Measurements from ENCODE around the gene IL32. TPM values are rescaled to one million over a fixed set of nuclear protein-coding genes. Genes with fewer than 3 reads are reported as not detected.
"Not testable (repeated sequence)": the region's sequence is repeated elsewhere in the genome, so short reads cannot be mapped to it uniquely, and the experiment has no call there.

The IL32 gene
- total RNA-seq, 2 donors from 2014 or later: 2.0 to 4.0 TPM

DNA sequence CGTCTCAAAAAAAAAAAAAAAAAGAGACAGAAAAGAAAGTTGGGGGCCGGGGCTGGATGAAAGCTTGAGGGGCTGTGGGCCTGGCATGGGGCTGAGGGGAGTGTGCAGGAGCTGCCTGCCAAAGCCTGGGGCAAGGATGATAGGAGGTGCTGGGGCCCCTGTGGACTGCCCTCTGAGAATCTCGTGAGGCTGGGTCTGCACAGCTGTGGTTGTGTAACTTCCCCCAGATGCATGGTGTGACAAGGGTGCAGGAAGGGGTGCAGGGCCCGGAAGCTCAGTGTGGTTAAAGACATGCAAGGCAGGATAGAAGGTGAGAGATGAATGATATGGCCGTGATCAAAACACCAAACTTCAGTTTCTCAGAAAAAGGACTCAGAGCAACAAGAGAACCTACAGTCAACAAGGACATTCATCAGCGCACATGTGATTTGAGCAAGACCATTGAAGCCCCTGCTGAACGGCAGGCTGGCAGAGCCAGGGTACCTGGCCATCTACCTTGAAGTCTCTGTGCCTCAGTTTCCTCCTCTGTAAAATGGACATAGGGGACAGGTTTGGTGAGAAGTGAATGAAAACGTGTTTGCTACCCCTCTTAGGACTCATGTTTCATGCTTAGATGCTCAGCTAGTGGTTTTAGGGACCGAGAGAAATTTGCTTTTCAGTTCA, 9.6 kb downstream of the IL32 start:
- WGBS, 2 experiments (ENCODE audit: insufficient coverage in 1 of 2, insufficient read length in 1 of 2): 78 to 85% methylated on average over 5 to 9 of the region's 9 CpGs
- TF ChIP-seq, protein P1, sequence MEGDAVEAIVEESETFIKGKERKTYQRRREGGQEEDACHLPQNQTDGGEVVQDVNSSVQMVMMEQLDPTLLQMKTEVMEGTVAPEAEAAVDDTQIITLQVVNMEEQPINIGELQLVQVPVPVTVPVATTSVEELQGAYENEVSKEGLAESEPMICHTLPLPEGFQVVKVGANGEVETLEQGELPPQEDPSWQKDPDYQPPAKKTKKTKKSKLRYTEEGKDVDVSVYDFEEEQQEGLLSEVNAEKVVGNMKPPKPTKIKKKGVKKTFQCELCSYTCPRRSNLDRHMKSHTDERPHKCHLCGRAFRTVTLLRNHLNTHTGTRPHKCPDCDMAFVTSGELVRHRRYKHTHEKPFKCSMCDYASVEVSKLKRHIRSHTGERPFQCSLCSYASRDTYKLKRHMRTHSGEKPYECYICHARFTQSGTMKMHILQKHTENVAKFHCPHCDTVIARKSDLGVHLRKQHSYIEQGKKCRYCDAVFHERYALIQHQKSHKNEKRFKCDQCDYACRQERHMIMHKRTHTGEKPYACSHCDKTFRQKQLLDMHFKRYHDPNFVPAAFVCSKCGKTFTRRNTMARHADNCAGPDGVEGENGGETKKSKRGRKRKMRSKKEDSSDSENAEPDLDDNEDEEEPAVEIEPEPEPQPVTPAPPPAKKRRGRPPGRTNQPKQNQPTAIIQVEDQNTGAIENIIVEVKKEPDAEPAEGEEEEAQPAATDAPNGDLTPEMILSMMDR (conservative IDR thresholded peaks at IDR 0.05): no peak

DNA sequence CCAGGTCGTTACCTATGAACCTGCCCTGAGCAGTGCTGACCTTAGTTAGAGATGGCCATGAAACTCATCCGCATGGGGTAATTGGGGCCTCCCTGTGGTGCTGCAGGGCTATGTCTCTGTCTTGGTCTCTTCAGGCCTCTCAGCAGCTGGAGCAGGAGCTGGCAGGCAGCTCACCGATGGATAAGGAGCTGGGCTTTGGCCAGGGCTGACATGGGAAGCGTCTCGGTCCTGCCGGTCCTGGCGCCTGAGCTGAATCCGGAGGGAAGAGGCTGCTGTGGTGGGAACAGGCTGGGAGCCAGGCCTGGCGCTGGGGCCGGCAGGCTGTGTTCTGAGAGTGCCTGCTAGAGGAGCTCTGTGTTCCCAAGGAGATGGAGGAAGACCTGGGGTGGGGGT, 10.1 kb downstream of the IL32 start:
- no peaks in the 10 kb centered on the region for H3K36me3 ChIP-seq (ENCODE audit: control insufficient read depth, insufficient read depth, low read length)
- H3K4me3 Mint-ChIP-seq: no peak overlapping the region
- H3K36me3 Mint-ChIP-seq (ENCODE audit: low read depth): no peaks in the 10 kb centered on the region
- TF ChIP-seq, protein P1 (conservative IDR thresholded peaks at IDR 0.05): no peak
- no peaks in the 10 kb centered on the region for H3K27me3 ChIP-seq (ENCODE audit: control insufficient read depth, insufficient read depth, low read length, poor library complexity, severe bottlenecking)
- H3K9ac ChIP-seq (ENCODE audit: extremely low read depth, low read length, poor library complexity, severe bottlenecking): no peak overlapping the region
- no peaks in the 10 kb centered on the region for H3K9me3 Mint-ChIP-seq
- no peak for DNase-seq
- H3K27me3 Mint-ChIP-seq (ENCODE audit: insufficient read depth): no peaks in the 10 kb centered on the region
- H3K4me1 ChIP-seq (ENCODE audit: control insufficient read depth, insufficient read depth, low read length): no peaks in the 10 kb centered on the region
- no peaks in the 10 kb centered on the region for H3K9me3 ChIP-seq (ENCODE audit: control insufficient read depth, low read length)
- peaks cover 14% of the 10 kb centered on the region for H3K4me1 Mint-ChIP-seq
- WGBS, 2 experiments (ENCODE audit: insufficient coverage in 1 of 2, insufficient read length in 1 of 2): 71 to 83% methylated on average over 2 to 10 of the region's 10 CpGs
- no peak overlapping the region for H3K27ac ChIP-seq (ENCODE audit: low read depth, low read length)
- no peak overlapping the region for H3K4me3 ChIP-seq (ENCODE audit: low read length)
- no peak overlapping the region for H3K27ac Mint-ChIP-seq

More for the DNA sequence above, 9.6 kb downstream of the IL32 start:
- H3K27ac Mint-ChIP-seq: no peak overlapping the region
- no peaks in the 10 kb centered on the region for H3K4me1 ChIP-seq (ENCODE audit: control insufficient read depth, insufficient read depth, low read length)
- H3K9me3 ChIP-seq (ENCODE audit: control insufficient read depth, low read length): no peaks in the 10 kb centered on the region
- H3K27me3 ChIP-seq (ENCODE audit: control insufficient read depth, insufficient read depth, low read length, poor library complexity, severe bottlenecking): no peaks in the 10 kb centered on the region
- no peak overlapping the region for H3K4me3 ChIP-seq (ENCODE audit: low read length)
- DNase-seq: no peak
- no peak overlapping the region for H3K27ac ChIP-seq (ENCODE audit: low read depth, low read length)
- no peak overlapping the region for H3K4me3 Mint-ChIP-seq
- no peaks in the 10 kb centered on the region for H3K36me3 ChIP-seq (ENCODE audit: control insufficient read depth, insufficient read depth, low read length)
- H3K9me3 Mint-ChIP-seq: no peaks in the 10 kb centered on the region
- no peaks in the 10 kb centered on the region for H3K27me3 Mint-ChIP-seq (ENCODE audit: insufficient read depth)
- no peak overlapping the region for H3K9ac ChIP-seq (ENCODE audit: extremely low read depth, low read length, poor library complexity, severe bottlenecking)
- H3K4me1 Mint-ChIP-seq: peaks cover 14% of the 10 kb centered on the region
- H3K36me3 Mint-ChIP-seq (ENCODE audit: low read depth): no peaks in the 10 kb centered on the region

DNA sequence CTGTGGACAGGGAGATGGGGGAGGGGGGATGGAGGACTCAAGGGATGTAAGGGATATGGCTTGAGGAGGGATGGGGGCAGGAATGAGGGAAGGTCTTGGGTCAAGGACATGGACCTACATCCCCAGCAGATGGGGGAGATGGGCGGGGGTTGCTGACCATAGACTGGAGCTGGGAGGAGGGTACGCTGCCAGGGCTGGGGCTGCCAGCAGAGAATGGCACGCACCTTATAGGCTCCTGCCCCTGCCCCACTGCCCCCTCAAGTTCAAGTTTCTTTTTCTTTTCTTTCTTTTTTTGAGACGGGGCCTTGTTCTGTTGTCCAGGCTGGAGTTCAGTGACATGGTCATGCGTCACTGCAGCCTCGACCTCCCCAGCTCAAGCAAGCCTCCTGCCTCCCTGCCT, 10.5 kb downstream of the IL32 start:
- H3K27ac Mint-ChIP-seq; H3K27me3 ChIP-seq (ENCODE audit: control insufficient read depth, insufficient read depth, low read length, poor library complexity, severe bottlenecking); H3K9me3 ChIP-seq (ENCODE audit: control insufficient read depth, low read length); H3K27ac ChIP-seq (ENCODE audit: low read depth, low read length); H3K36me3 ChIP-seq (ENCODE audit: control insufficient read depth, insufficient read depth, low read length); H3K27me3 Mint-ChIP-seq (ENCODE audit: insufficient read depth); H3K4me3 ChIP-seq (ENCODE audit: low read length); H3K9me3 Mint-ChIP-seq; H3K9ac ChIP-seq (ENCODE audit: extremely low read depth, low read length, poor library complexity, severe bottlenecking); DNase-seq; H3K36me3 Mint-ChIP-seq (ENCODE audit: low read depth); H3K4me3 Mint-ChIP-seq; H3K4me1 ChIP-seq (ENCODE audit: control insufficient read depth, insufficient read depth, low read length): not testable (repeated sequence)
- WGBS, 2 experiments (ENCODE audit: insufficient coverage in 1 of 2, insufficient read length in 1 of 2): 80 to 92% methylated on average over 1 to 6 of the region's 6 CpGs
- H3K4me1 Mint-ChIP-seq: peaks cover 14% of the 10 kb centered on the region

DNA sequence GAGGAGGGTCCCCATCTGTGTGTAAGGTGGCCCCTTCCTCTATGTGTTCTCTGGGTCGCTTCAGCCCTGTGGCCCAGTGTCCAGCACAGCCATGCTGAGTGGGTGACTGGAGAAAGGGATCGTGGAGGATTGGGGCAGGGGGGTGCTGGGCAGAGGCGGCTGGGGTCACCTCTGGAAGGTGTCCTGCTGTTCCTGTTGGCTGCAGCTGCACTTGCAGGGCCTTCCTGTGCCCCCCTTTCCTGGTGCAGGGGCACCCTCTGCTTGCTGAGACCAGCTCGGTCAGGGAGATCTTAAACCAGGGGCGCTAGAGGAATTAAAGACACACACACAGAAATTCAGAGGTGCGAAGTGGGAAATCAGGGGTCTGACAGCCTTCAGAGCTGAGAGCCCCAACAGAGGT, 11.1 kb downstream of the IL32 start:
- Mint-ChIP-seq H3K4me3 (no peak overlapping the region), H3K27ac (no peak overlapping the region), H3K36me3 (ENCODE audit: low read depth) (no peaks in the 10 kb centered on the region), H3K9me3 (peaks cover 3% of the 10 kb centered on the region), H3K27me3 (ENCODE audit: insufficient read depth) (no peaks in the 10 kb centered on the region), H3K4me1 (peaks cover 14% of the 10 kb centered on the region)
- H3K27ac ChIP-seq (ENCODE audit: low read depth, low read length): no peak overlapping the region
- TF ChIP-seq, protein P1 (conservative IDR thresholded peaks at IDR 0.05): no peak
- H3K9ac ChIP-seq (ENCODE audit: extremely low read depth, low read length, poor library complexity, severe bottlenecking): no peak overlapping the region
- H3K4me1 ChIP-seq (ENCODE audit: control insufficient read depth, insufficient read depth, low read length): no peaks in the 10 kb centered on the region
- DNase-seq: no peak
- H3K9me3 ChIP-seq (ENCODE audit: control insufficient read depth, low read length): no peaks in the 10 kb centered on the region
- H3K4me3 ChIP-seq (ENCODE audit: low read length): no peak overlapping the region
- H3K36me3 ChIP-seq (ENCODE audit: control insufficient read depth, insufficient read depth, low read length): no peaks in the 10 kb centered on the region
- no peaks in the 10 kb centered on the region for H3K27me3 ChIP-seq (ENCODE audit: control insufficient read depth, insufficient read depth, low read length, poor library complexity, severe bottlenecking)
- WGBS, 2 experiments (ENCODE audit: insufficient coverage in 1 of 2, insufficient read length in 1 of 2): 43 to 71% methylated on average over 2 to 6 of the region's 6 CpGs

All from endodermal cell (in vitro differentiated cells).